Testis (tissue), 2 donors: Measurements from ENCODE around the gene PSEN2.

Experiments used
- POLR2A ChIP-seq: fragments of 450-650 bp; IDR thresholded peaks from one replicate; pipeline ENCODE4 v1.6.1; 2017; ENCODE audit warnings: antibody characterized with exemption, mild to moderate bottlenecking, moderate library complexity
- TF ChIP-seq, protein P1 (sequence below), 3 experiments: fragments of 450-650 bp in 2 of 3; fragments of 200-600 bp in 1 of 3; sonication (generic) in 1 of 3; IDR thresholded peaks; one replicate each; pipeline ENCODE4 v1.5.1; 2016 to 2019; ENCODE audit warnings: antibody characterized with exemption in 3 of 3, mild to moderate bottlenecking in 2 of 3, moderate library complexity in 1 of 3

DNA sequence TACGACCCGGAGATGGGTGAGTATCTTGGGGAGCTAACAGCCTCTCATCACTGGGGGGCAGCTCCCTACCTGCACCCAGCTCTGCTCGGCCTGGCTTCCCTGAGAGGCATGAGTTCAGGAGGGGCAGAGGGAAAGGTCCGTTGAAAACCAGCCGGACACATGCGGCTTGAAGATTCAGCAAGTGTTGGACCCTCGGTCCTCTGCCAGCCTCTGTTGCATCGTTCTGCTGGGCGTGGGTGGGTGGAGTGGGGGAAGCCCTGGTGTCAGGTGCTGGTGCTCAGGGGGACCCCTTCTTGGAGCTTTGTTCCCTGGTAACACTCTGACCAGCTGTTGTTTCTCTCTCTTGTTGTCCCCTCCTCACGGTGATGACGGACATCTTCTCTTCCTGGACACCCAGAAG, 20.9 kb downstream of the PSEN2 start:
- TF ChIP-seq, protein P1, sequence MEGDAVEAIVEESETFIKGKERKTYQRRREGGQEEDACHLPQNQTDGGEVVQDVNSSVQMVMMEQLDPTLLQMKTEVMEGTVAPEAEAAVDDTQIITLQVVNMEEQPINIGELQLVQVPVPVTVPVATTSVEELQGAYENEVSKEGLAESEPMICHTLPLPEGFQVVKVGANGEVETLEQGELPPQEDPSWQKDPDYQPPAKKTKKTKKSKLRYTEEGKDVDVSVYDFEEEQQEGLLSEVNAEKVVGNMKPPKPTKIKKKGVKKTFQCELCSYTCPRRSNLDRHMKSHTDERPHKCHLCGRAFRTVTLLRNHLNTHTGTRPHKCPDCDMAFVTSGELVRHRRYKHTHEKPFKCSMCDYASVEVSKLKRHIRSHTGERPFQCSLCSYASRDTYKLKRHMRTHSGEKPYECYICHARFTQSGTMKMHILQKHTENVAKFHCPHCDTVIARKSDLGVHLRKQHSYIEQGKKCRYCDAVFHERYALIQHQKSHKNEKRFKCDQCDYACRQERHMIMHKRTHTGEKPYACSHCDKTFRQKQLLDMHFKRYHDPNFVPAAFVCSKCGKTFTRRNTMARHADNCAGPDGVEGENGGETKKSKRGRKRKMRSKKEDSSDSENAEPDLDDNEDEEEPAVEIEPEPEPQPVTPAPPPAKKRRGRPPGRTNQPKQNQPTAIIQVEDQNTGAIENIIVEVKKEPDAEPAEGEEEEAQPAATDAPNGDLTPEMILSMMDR (IDR thresholded peaks at IDR 0.05), result no peak
- TF ChIP-seq POLR2A, result no peak
